ENCODE measurements around the gene WDR70. TPM values are rescaled to one million over a fixed set of nuclear protein-coding genes. Genes with fewer than 3 reads are reported as not detected.

The WDR70 gene
- total RNA-seq, 6 experiments from 2014 or later = 24.0 to 29.7 (median 26.0) TPM

DNA sequence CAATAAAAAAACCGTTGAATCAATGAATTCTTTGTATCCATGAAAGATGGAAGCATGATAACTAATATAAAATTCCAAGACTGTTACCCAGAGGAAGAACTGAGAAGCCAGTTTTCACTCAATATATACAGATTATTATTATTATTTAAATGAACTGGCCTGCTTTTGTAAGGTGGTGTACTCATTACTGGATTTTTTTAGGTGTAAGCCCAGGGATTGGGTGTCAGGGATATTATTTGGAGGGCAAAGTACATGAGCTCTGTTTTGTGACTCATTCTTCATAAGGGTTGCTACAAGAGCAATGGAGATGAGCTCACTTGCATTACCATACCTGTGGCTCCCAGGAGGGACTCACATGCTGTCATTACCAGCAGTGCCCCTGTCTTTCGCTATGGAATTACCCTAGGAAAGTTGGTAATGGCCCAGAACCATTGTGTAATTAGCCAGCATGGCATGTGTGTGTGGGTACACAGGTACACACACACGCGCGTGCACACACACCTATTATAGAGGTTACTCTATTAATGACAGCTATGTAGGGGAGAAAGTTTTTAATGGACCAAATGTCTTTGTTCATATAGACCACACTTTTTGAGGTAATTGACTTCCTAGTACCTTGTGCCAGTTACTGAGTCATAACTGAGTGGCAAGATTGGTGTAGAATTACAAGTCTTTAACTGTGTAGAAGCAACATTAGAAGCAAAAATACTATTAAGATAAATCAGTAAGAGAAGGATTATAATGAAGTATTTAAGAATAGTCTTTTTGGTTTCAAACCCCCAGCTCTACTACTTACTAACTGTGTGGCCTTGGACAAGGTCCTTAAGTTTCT is 317.3 kb downstream of the WDR70 start:
- Mint-ChIP-seq H3K27ac (peak overlapping the region; percentile 54; the same call in 1 of the 2 replicates), H3K27me3 (ENCODE audit: insufficient read depth) (no peaks in the 10 kb centered on the region)
- peak; percentile 38 for DNase-seq

DNA sequence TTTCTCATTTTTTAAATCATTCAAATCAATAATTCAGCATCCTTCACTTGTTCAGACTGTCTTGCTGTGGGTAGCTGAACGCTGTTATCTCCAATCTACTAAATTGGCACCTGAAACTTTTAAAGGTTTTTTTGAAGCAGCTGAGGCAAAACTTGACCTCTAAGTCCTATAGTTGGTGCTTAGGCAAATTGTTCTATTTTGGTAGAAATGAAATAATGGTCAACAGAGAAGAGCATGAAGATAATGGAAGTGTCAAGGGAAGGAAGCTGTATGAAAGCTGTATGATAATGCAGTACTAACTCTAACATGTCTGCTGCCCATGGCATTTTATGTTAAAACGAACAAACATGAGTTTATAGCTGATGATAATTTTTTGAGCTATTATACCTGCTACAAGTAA is 322.8 kb downstream of the WDR70 start:
- peaks cover 17% of the 10 kb centered on the region for H3K4me1 Mint-ChIP-seq (ENCODE audit: low read depth)
- TF ChIP-seq, protein P1, sequence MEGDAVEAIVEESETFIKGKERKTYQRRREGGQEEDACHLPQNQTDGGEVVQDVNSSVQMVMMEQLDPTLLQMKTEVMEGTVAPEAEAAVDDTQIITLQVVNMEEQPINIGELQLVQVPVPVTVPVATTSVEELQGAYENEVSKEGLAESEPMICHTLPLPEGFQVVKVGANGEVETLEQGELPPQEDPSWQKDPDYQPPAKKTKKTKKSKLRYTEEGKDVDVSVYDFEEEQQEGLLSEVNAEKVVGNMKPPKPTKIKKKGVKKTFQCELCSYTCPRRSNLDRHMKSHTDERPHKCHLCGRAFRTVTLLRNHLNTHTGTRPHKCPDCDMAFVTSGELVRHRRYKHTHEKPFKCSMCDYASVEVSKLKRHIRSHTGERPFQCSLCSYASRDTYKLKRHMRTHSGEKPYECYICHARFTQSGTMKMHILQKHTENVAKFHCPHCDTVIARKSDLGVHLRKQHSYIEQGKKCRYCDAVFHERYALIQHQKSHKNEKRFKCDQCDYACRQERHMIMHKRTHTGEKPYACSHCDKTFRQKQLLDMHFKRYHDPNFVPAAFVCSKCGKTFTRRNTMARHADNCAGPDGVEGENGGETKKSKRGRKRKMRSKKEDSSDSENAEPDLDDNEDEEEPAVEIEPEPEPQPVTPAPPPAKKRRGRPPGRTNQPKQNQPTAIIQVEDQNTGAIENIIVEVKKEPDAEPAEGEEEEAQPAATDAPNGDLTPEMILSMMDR (IDR thresholded peaks at IDR 0.05) = no peak
- H3K27ac Mint-ChIP-seq = no peak overlapping the region
- no peak overlapping the region for H3K4me3 Mint-ChIP-seq
- no peaks in the 10 kb centered on the region for H3K9me3 Mint-ChIP-seq
- no peak for DNase-seq
- H3K27me3 Mint-ChIP-seq (ENCODE audit: insufficient read depth) = no peaks in the 10 kb centered on the region; the same call in 1 of the 2 replicates
- peaks cover 4% of the 10 kb centered on the region; the same call in 1 of the 2 replicates for H3K36me3 Mint-ChIP-seq (ENCODE audit: low read depth)

More for the DNA sequence above, 317.3 kb downstream of the WDR70 start:
- Mint-ChIP-seq H3K4me1 (ENCODE audit: low read depth) (peaks cover 20% of the 10 kb centered on the region), H3K4me3 (peak overlapping the region; percentile 22; the same call in 1 of the 2 replicates), H3K36me3 (ENCODE audit: low read depth) (peaks cover 33% of the 10 kb centered on the region), H3K9me3 (peaks cover 10% of the 10 kb centered on the region)
- TF ChIP-seq, protein P1 (IDR thresholded peaks at IDR 0.05) = no peak

DNA sequence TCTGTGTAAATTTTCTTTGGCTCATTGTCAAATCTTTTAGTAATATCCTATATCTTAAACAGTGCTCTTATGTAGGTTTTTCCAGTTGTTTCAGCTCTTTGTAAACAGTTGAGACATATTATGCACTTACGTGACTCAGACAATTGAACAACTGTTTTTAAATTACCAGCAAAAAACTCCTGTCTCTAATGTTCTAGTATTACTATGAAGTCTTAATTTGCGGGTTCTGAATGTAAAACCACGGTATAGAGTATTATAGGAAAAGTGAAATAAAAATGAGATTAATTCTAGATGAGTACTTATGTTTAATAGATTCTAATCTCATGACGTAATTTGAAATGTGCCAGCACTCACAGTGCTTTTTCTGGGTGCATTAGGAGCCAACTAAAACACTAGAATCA is 324.7 kb downstream of the WDR70 start:
- DNase-seq = no peak
- peaks cover 10% of the 10 kb centered on the region; the same call in 1 of the 2 replicates for H3K4me1 Mint-ChIP-seq (ENCODE audit: low read depth)

DNA sequence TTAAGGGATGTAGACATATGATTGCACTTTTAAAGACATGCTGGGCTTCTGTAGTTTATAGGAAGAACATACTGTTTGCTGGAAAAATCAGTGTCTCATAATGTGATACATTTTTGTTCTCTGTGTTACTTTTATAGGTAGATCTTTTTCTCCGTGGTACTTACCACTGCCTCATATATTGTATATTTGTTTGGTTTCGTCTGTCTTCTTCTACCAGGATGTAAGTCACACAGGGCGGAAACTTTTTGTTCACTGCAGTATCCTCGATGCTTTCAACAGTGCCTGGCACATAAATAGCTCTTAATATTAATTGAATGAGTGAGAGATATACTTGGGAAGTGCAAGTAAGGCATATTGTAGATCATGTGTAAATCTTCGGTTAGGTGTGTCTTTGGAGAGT is 325.3 kb downstream of the WDR70 start:
- TF ChIP-seq, protein P1 (IDR thresholded peaks at IDR 0.05) = no peak
- no peak for DNase-seq
- H3K9me3 Mint-ChIP-seq = no peaks in the 10 kb centered on the region

More for the DNA sequence above, 324.7 kb downstream of the WDR70 start:
- Mint-ChIP-seq H3K9me3 (no peaks in the 10 kb centered on the region), H3K27ac (no peak overlapping the region), H3K27me3 (ENCODE audit: insufficient read depth) (no peaks in the 10 kb centered on the region; the same call in 1 of the 2 replicates), H3K36me3 (ENCODE audit: low read depth) (peaks cover 4% of the 10 kb centered on the region; the same call in 1 of the 2 replicates), H3K4me3 (no peak overlapping the region)
- TF ChIP-seq, protein P1 (IDR thresholded peaks at IDR 0.05) = no peak

DNA sequence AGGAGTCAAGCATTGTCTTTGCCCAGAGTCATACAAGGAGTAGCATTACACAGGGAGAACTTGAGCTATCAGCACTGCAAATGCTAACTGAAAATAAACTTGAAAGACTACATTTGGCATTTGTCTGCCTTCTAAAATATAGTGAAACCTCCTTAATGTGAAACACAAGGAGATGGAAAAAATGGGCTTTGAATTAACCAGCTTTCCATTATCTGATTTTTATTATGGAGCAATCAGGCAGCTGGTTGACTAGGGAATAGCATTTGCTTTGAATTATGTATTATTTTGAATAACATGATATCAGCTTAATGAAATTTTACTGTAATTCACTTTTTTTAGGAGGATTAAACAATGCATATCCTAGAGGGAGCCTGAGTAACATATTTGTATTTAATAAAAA is 329.9 kb downstream of the WDR70 start:
- H3K9me3 Mint-ChIP-seq = no peaks in the 10 kb centered on the region
- H3K27ac Mint-ChIP-seq = no peak overlapping the region
- no peak overlapping the region for H3K4me3 Mint-ChIP-seq
- H3K36me3 Mint-ChIP-seq (ENCODE audit: low read depth) = peaks cover 4% of the 10 kb centered on the region; the same call in 1 of the 2 replicates
- H3K4me1 Mint-ChIP-seq (ENCODE audit: low read depth) = peaks cover 22% of the 10 kb centered on the region
- H3K27me3 Mint-ChIP-seq (ENCODE audit: insufficient read depth) = no peaks in the 10 kb centered on the region; the same call in 1 of the 2 replicates
- no peak for DNase-seq
- TF ChIP-seq, protein P1 (IDR thresholded peaks at IDR 0.05) = no peak

More for the DNA sequence above, 325.3 kb downstream of the WDR70 start:
- H3K27ac Mint-ChIP-seq = no peak overlapping the region
- no peaks in the 10 kb centered on the region; the same call in 1 of the 2 replicates for H3K27me3 Mint-ChIP-seq (ENCODE audit: insufficient read depth)
- H3K36me3 Mint-ChIP-seq (ENCODE audit: low read depth) = peaks cover 4% of the 10 kb centered on the region; the same call in 1 of the 2 replicates
- no peak overlapping the region for H3K4me3 Mint-ChIP-seq
- H3K4me1 Mint-ChIP-seq (ENCODE audit: low read depth) = peaks cover 10% of the 10 kb centered on the region; the same call in 1 of the 2 replicates
